Activated T-helper 2 cell treated with anti-CD3 and anti-CD28 coated beads, Interferon-gamma antibody, Interleukin-2, Interleukin-4, amounts not matched to agents 10 μg/mL and 5 μg/mL and 100 μg/mL, durations not matched to agents 14 hours and 24 hours and 36 hours (primary cell): ENCODE measurements around the gene CCDC50. TPM values are rescaled to one million over a fixed set of nuclear protein-coding genes. Genes with fewer than 3 reads are reported as not detected.

ENCODE experiments used
- DNase-seq: peaks from one replicate; pipeline ENCODE4 v3.0.0; 2021; ENCODE audit warnings: low spot score
- H3K27ac Mint-ChIP-seq: one replicate; pipeline ENCODE4 v1.8.0; 2021; ENCODE audit warnings: mixed read lengths
- H3K27me3 Mint-ChIP-seq: one replicate; pipeline ENCODE4 v1.8.0; 2021; ENCODE audit warnings: low read depth, mixed read lengths
- H3K36me3 Mint-ChIP-seq: one replicate; pipeline ENCODE4 v1.8.0; 2021; ENCODE audit warnings: low read depth, mixed read lengths
- H3K4me1 Mint-ChIP-seq: one replicate; pipeline ENCODE4 v1.8.0; 2021; ENCODE audit warnings: low read depth, mixed read lengths
- H3K4me3 Mint-ChIP-seq: one replicate; pipeline ENCODE4 v1.8.0; 2021; ENCODE audit warnings: low read depth, mild to moderate bottlenecking, moderate library complexity, mixed read lengths
- H3K9me3 Mint-ChIP-seq: one replicate; pipeline ENCODE4 v1.8.0; 2021; ENCODE audit warnings: mixed read lengths
- intact Hi-C: fragments of 100-400 bp; cut with micrococcal nuclease; formaldehyde crosslinking; loops from one replicate; pipeline ENCODE4 v1.15.1; 2023
- total RNA-seq: library from RNA; stranded (reverse); gene quantifications from 2 replicates; pipeline ENCODE4 v1.2.3, GENCODE V29; 2022

CCDC50 gene
- total RNA-seq, 1 donor from 2014 or later, result 32.1 TPM

- intact Hi-C loops, result no loop called here
- Mint-ChIP-seq H3K4me1 (no peaks in the 10 kb centered on the region), H3K27me3 (no peaks in the 10 kb centered on the region), H3K27ac (no peak overlapping the region), H3K36me3 (no peaks in the 10 kb centered on the region), H3K4me3 (no peak overlapping the region), H3K9me3 (no peaks in the 10 kb centered on the region)
- no peak for DNase-seq
Measured at GRCh38 chr3:191401775-191402357, 72.7 kb downstream of the CCDC50 start.

- Mint-ChIP-seq H3K9me3 (peaks cover 9% of the 10 kb centered on the region), H3K27ac (no peak overlapping the region), H3K27me3 (no peaks in the 10 kb centered on the region), H3K4me1 (no peaks in the 10 kb centered on the region), H3K4me3 (no peak overlapping the region), H3K36me3 (no peaks in the 10 kb centered on the region)
- intact Hi-C loops, result no loop called here
- DNase-seq, result no peak
Measured at GRCh38 chr3:191409791-191410359, 80.7 kb downstream of the CCDC50 start.

- no peaks in the 10 kb centered on the region for H3K4me1 Mint-ChIP-seq
- H3K27ac Mint-ChIP-seq, result no peak overlapping the region
- no peak overlapping the region for H3K4me3 Mint-ChIP-seq
- H3K36me3 Mint-ChIP-seq, result no peaks in the 10 kb centered on the region
- intact Hi-C loops, result no loop called here
- H3K9me3 Mint-ChIP-seq, result peaks cover 9% of the 10 kb centered on the region
- H3K27me3 Mint-ChIP-seq, result no peaks in the 10 kb centered on the region
- no peak for DNase-seq
Measured at GRCh38 chr3:191412759-191413158, 83.6 kb downstream of the CCDC50 start.

GRCh38 chr3:191414286-191414685 is 85.1 kb downstream of the CCDC50 start:
- H3K36me3 Mint-ChIP-seq, result no peaks in the 10 kb centered on the region
- H3K27ac Mint-ChIP-seq, result no peak overlapping the region
- intact Hi-C loops, result no loop called here
- H3K9me3 Mint-ChIP-seq, result peaks cover 9% of the 10 kb centered on the region
- H3K4me1 Mint-ChIP-seq, result no peaks in the 10 kb centered on the region
- no peaks in the 10 kb centered on the region for H3K27me3 Mint-ChIP-seq
- H3K4me3 Mint-ChIP-seq, result no peak overlapping the region
- no peak for DNase-seq

- Mint-ChIP-seq H3K4me3 (no peak overlapping the region), H3K27me3 (no peaks in the 10 kb centered on the region), H3K27ac (no peak overlapping the region), H3K9me3 (peaks cover 7% of the 10 kb centered on the region), H3K36me3 (no peaks in the 10 kb centered on the region), H3K4me1 (no peaks in the 10 kb centered on the region)
- intact Hi-C loops, result no loop called here
- no peak for DNase-seq
Measured at GRCh38 chr3:191414732-191415131, 85.5 kb downstream of the CCDC50 start.

- H3K27ac Mint-ChIP-seq, result no peak overlapping the region
- intact Hi-C loops, result no loop called here
Measured at GRCh38 chr3:191415566-191415965, 86.4 kb downstream of the CCDC50 start.

GRCh38 chr3:191417457-191417729 is 88.2 kb downstream of the CCDC50 start:
- Mint-ChIP-seq H3K9me3 (no peaks in the 10 kb centered on the region), H3K36me3 (no peaks in the 10 kb centered on the region), H3K4me1 (no peaks in the 10 kb centered on the region), H3K27ac (no peak overlapping the region), H3K27me3 (no peaks in the 10 kb centered on the region), H3K4me3 (no peak overlapping the region)
- no peak for DNase-seq
- intact Hi-C loops, result no loop called here

More at GRCh38 chr3:191415566-191415965, 86.4 kb downstream of the CCDC50 start:
- no peaks in the 10 kb centered on the region for H3K4me1 Mint-ChIP-seq
- H3K36me3 Mint-ChIP-seq, result no peaks in the 10 kb centered on the region
- peaks cover 3% of the 10 kb centered on the region for H3K9me3 Mint-ChIP-seq
- DNase-seq, result no peak
- H3K4me3 Mint-ChIP-seq, result no peak overlapping the region
- H3K27me3 Mint-ChIP-seq, result no peaks in the 10 kb centered on the region

- Mint-ChIP-seq H3K27me3 (no peaks in the 10 kb centered on the region), H3K27ac (no peak overlapping the region), H3K4me3 (no peak overlapping the region), H3K4me1 (no peaks in the 10 kb centered on the region), H3K9me3 (no peaks in the 10 kb centered on the region), H3K36me3 (no peaks in the 10 kb centered on the region)
- intact Hi-C loops, result no loop called here
- no peak for DNase-seq
Measured at GRCh38 chr3:191420771-191421170, 91.6 kb downstream of the CCDC50 start.

GRCh38 chr3:191424881-191425280 is 95.7 kb downstream of the CCDC50 start:
- intact Hi-C loops, result no loop called here
- DNase-seq, result no peak
- H3K4me1 Mint-ChIP-seq, result no peaks in the 10 kb centered on the region
- no peaks in the 10 kb centered on the region for H3K27me3 Mint-ChIP-seq
- H3K9me3 Mint-ChIP-seq, result no peaks in the 10 kb centered on the region
- H3K36me3 Mint-ChIP-seq, result no peaks in the 10 kb centered on the region
- H3K4me3 Mint-ChIP-seq, result no peak overlapping the region
- no peak overlapping the region for H3K27ac Mint-ChIP-seq

- no peaks in the 10 kb centered on the region for H3K4me1 Mint-ChIP-seq
- intact Hi-C loops, result no loop called here
- no peaks in the 10 kb centered on the region for H3K36me3 Mint-ChIP-seq
- H3K27ac Mint-ChIP-seq, result no peak overlapping the region
- no peak overlapping the region for H3K4me3 Mint-ChIP-seq
- H3K27me3 Mint-ChIP-seq, result no peaks in the 10 kb centered on the region
- H3K9me3 Mint-ChIP-seq, result no peaks in the 10 kb centered on the region
- DNase-seq, result no peak
Measured at GRCh38 chr3:191425322-191425734, 96.1 kb downstream of the CCDC50 start.

- no peak for DNase-seq
- Mint-ChIP-seq H3K36me3 (no peaks in the 10 kb centered on the region), H3K4me1 (no peaks in the 10 kb centered on the region), H3K27me3 (no peaks in the 10 kb centered on the region), H3K27ac (no peak overlapping the region), H3K4me3 (no peak overlapping the region), H3K9me3 (no peaks in the 10 kb centered on the region)
- intact Hi-C loops, result no loop called here
Measured at GRCh38 chr3:191426311-191426710, 97.1 kb downstream of the CCDC50 start.

- H3K27ac Mint-ChIP-seq, result no peak overlapping the region
- H3K4me3 Mint-ChIP-seq, result no peak overlapping the region
- H3K9me3 Mint-ChIP-seq, result no peaks in the 10 kb centered on the region
- H3K36me3 Mint-ChIP-seq, result no peaks in the 10 kb centered on the region
- no peaks in the 10 kb centered on the region for H3K4me1 Mint-ChIP-seq
- no peak for DNase-seq
- intact Hi-C loops, result no loop called here
- no peaks in the 10 kb centered on the region for H3K27me3 Mint-ChIP-seq
Measured at GRCh38 chr3:191428177-191428576, 99.0 kb downstream of the CCDC50 start.

- no peak overlapping the region for H3K27ac Mint-ChIP-seq
- DNase-seq, result no peak
- H3K4me1 Mint-ChIP-seq, result no peaks in the 10 kb centered on the region
- H3K9me3 Mint-ChIP-seq, result no peaks in the 10 kb centered on the region
- no peak overlapping the region for H3K4me3 Mint-ChIP-seq
- no peaks in the 10 kb centered on the region for H3K36me3 Mint-ChIP-seq
- intact Hi-C loops, result no loop called here
- H3K27me3 Mint-ChIP-seq, result no peaks in the 10 kb centered on the region
Measured at GRCh38 chr3:191430103-191430502, 100.9 kb downstream of the CCDC50 start.
